ENCODE data around the gene TRMT61A. TPM values are rescaled to one million over a fixed set of nuclear protein-coding genes. Genes with fewer than 3 reads are reported as not detected.

TRMT61A gene
- total and polyA plus RNA-seq, 10 of the 15 experiments (the other 5 are each of a cell fraction or from before 2014, with no cell fraction given): 0.11 to 21.9 (median 11.4) TPM

GRCh38 chr14:103496776-103497175, 32.2 kb upstream of the TRMT61A start (continued):
- TF ChIP-seq, protein P1, sequence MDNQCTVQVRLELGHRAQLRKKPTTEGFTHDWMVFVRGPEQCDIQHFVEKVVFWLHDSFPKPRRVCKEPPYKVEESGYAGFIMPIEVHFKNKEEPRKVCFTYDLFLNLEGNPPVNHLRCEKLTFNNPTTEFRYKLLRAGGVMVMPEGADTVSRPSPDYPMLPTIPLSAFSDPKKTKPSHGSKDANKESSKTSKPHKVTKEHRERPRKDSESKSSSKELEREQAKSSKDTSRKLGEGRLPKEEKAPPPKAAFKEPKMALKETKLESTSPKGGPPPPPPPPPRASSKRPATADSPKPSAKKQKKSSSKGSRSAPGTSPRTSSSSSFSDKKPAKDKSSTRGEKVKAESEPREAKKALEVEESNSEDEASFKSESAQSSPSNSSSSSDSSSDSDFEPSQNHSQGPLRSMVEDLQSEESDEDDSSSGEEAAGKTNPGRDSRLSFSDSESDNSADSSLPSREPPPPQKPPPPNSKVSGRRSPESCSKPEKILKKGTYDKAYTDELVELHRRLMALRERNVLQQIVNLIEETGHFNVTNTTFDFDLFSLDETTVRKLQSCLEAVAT (IDR thresholded peaks at IDR 0.05): no peak
- TF ChIP-seq SREBF1 (IDR thresholded peaks at IDR 0.05; ENCODE audit: low read length) (no peak), EGR1 (IDR thresholded peaks at IDR 0.05; ENCODE audit: borderline replicate concordance in 1 of 2, low read depth in 2 of 2, low read length in 2 of 2) (no peak)

DNA sequence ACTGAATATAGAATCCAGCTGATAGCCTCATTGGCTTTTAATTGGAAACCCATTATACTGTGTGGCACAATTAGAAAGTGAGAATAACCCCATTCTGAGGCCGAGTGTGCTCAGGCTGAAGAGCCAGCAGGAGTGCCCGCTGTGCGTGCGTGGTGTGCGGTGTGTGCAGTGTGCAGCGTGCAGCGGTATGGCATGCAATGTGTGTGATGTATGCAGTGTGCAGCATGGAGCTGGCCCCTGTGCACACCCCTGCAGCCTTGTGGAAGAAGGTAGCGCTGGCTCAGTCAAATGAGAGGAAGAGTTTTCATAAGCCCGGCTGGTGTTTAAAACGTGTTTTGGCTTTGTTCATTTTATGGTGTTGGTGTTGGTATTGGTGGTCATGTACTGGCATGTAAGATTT, 29.3 kb upstream of the TRMT61A start:
- H3K36me3 ChIP-seq (ENCODE audit: control insufficient read depth in 2 of 2, insufficient read depth in 2 of 2, low read length in 1 of 2): peaks cover 19 to 38% of the 10 kb centered on the region in 2 experiments
- 56% methylated on average over 10 of the region's 10 CpGs for WGBS (ENCODE audit: insufficient coverage, insufficient replicate concordance, low lambda C conversion rate, missing lambda C conversion rate)
- BruUV-seq (replicated peaks): no TSS peak

More for the DNA sequence above, 29.3 kb upstream of the TRMT61A start:
- Histone ChIP-seq H3K79me2 (ENCODE audit: control insufficient read depth, insufficient read depth, low read length) (no peaks in the 10 kb centered on the region), H3K9me3 (replicated peaks; ENCODE audit: control insufficient read depth, insufficient read depth, low read length) (no peaks in the 10 kb centered on the region), H3K4me1 (ENCODE audit: control insufficient read depth, insufficient read depth, low read length) (no peaks in the 10 kb centered on the region), H3K4me3 (no peak overlapping the region), H3K27ac (ENCODE audit: control insufficient read depth, insufficient read depth) (no peak overlapping the region), H3K27me3 (replicated peaks in 1 of 2; ENCODE audit: control insufficient read depth in 2 of 2, insufficient read depth in 2 of 2, low read length in 1 of 2) (no peaks in the 10 kb centered on the region), H3K9ac (ENCODE audit: control insufficient read depth, insufficient read depth, low read length) (no peak overlapping the region), H2AFZ (ENCODE audit: control insufficient read depth, low read depth, low read length) (no peak overlapping the region), H4K20me1 (ENCODE audit: control insufficient read depth, insufficient read depth) (no peaks in the 10 kb centered on the region), H3K4me2 (ENCODE audit: control insufficient read depth, insufficient read depth) (no peak overlapping the region)
- no peak for DNase-seq (ENCODE audit: low read depth, low spot score)
- in situ Hi-C loops (cut with MboI): no loop called here
- CTCF ChIA-PET: interaction anchor here (0.5 to 2.2 kb wide), 13 partner anchors 9 to 118 kb away, joined by 3 to 7 read pairs (median 3); no protein-coding TSS in a partner anchor
- SMC1A ChIA-PET (ENCODE audit: uncharacterized antibody, unreplicated experiment): interaction anchor here (0.8 to 1.4 kb wide), 4 partner anchors 17 to 316 kb away, joined by 3 to 4 read pairs (median 3); no protein-coding TSS in a partner anchor
- POLR2A ChIA-PET: no interaction called here
- RAD21 ChIA-PET (ENCODE audit: unreplicated experiment): interaction anchor here (0.6 kb wide), 1 partner anchor 46 kb away, joined by 3 read pairs; no protein-coding TSS in a partner anchor
- intact Hi-C loops (cut with micrococcal nuclease; ENCODE audit: unreplicated experiment): loop anchor here (1.0 kb wide), 1 partner anchor 47 kb away; no protein-coding TSS in a partner anchor
- peak; percentile 59 for ATAC-seq
- FAIRE-seq: no peak
- TF ChIP-seq ZBTB4 (CRISPR knock-in tag; IDR thresholded peaks at IDR 0.05): no peak
- TF ChIP-seq TAF1 (IDR thresholded peaks at IDR 0.05; ENCODE audit: borderline replicate concordance, low read depth, low read length): no peak
- no peak for TF ChIP-seq RUNX3 (IDR thresholded peaks at IDR 0.05; ENCODE audit: low read length)
- TF ChIP-seq ZNF274 (IDR thresholded peaks at IDR 0.05; ENCODE audit: insufficient read depth, insufficient read length): no peak
- TF ChIP-seq NFYB (IDR thresholded peaks at IDR 0.05; ENCODE audit: insufficient read depth, low read depth, low read length): no peak
- no peak for TF ChIP-seq MEF2B (IDR thresholded peaks at IDR 0.05; ENCODE audit: partially characterized antibody, poor library complexity, severe bottlenecking)
- no peak for TF ChIP-seq HCFC1 (IDR thresholded peaks at IDR 0.05; ENCODE audit: low read length)
